HCT116 (cell line): Measurements from ENCODE around the gene MEIS2. TPM values are rescaled to one million over a fixed set of nuclear protein-coding genes. Genes with fewer than 3 reads are reported as not detected.

Source experiments
- ATAC-seq: fragments of 200-7000 bp; cut with Tn5 transposase; 2 replicates; pipeline ENCODE4 v1.9.1; 2020; ENCODE audit warnings: mild to moderate bottlenecking, moderate library complexity
- BruUV-seq: library from RNA; stranded (reverse); fragments of 400-500 nt; replicated peaks from 2 replicates; lab custom pipeline; 2021; lab: Mats Ljungman, UMichigan
- CTCF ChIA-PET: fragments of 300-600 bp; sonication (Branson Sonifier 250); formaldehyde crosslinking; loops from one replicate; lab custom pipeline; 2021; ENCODE audit warnings: antibody characterized with exemption; lab: Charles Lee
- POLR2A ChIA-PET: fragments of 300-600, 350-600 bp; sonication (Branson Sonifier 250); formaldehyde crosslinking; loops from one replicate; lab custom pipeline; 2021; ENCODE audit warnings: antibody characterized with exemption; lab: Charles Lee
- RAD21 ChIA-PET, 2 experiments: fragments of 300-600 bp; sonication (Branson Sonifier 250); formaldehyde crosslinking; loops; one replicate each; lab custom pipeline; 2023; ENCODE audit warnings: low total read pairs in 2 of 2; ENCODE audit not compliant: uncharacterized antibody in 2 of 2, unreplicated experiment in 2 of 2, low non-redundant PET in 1 of 2; lab: Charles Lee
- DNase-seq: peaks from one replicate; pipeline ENCODE4 v3.0.0-alpha.2; 2010; ENCODE audit warnings: low read depth, low spot score
- H2AFZ ChIP-seq: fragments of 200-600 bp; shearing (Covaris generic), sonication (generic); 2 replicates; pipeline ENCODE4 v1.6.1; 2017; ENCODE audit warnings: low read depth, mixed run types, mixed read lengths, antibody characterized with exemption, low read length; ENCODE audit not compliant: poor library complexity, severe bottlenecking
- H3K27ac ChIP-seq: 2 replicates; pipeline ENCODE4 v1.5.1; 2012; ENCODE audit warnings: low read depth, low read length
- H3K27me3 ChIP-seq: fragments of 200-600 bp; sonication (generic); 2 replicates; pipeline ENCODE4 v1.6.1; 2016; ENCODE audit warnings: mixed run types, low read length, mixed read lengths; ENCODE audit not compliant: insufficient read depth
- H3K36me3 ChIP-seq, 2 experiments: fragments of 200-500 bp in 1 of 2; fragments of 200-600 bp in 1 of 2; sonication (Bioruptor generic) in 1 of 2; sonication (generic) in 1 of 2; 2 replicates each; pipeline versions ENCODE4 v1.5.1 to v1.6.1; 2014 to 2016; ENCODE audit warnings: low read length in 2 of 2, inconsistent platforms in 1 of 2, mixed read lengths in 1 of 2, mixed run types in 1 of 2; ENCODE audit not compliant: insufficient read depth in 2 of 2, control insufficient read depth in 1 of 2
- H3K4me1 ChIP-seq, 2 experiments: fragments of 200-600 bp in 1 of 2; sonication (generic) in 1 of 2; 2 replicates each; pipeline versions ENCODE4 v1.5.1 to v1.6.1; 2012 to 2017; ENCODE audit warnings: low read length in 2 of 2, inconsistent platforms in 1 of 2, mild to moderate bottlenecking in 1 of 2, mixed read lengths in 1 of 2, mixed run types in 1 of 2, moderate library complexity in 1 of 2; ENCODE audit not compliant: insufficient read depth in 2 of 2, control insufficient read depth in 1 of 2
- H3K4me2 ChIP-seq: fragments of 200-600 bp; sonication (generic); 2 replicates; pipeline ENCODE4 v1.6.1; 2017; ENCODE audit warnings: mixed run types, low read length, mixed read lengths
- H3K4me3 ChIP-seq, 2 experiments: fragments of 200-600 bp in 1 of 2; sonication (generic) in 1 of 2; replicated peaks in 1 of 2; 2 replicates each; pipeline ENCODE4 v1.5.1; 2011 to 2016; ENCODE audit warnings: low read length in 2 of 2, control low read depth in 1 of 2, low read depth in 1 of 2, mild to moderate bottlenecking in 1 of 2, mixed read lengths in 1 of 2, mixed run types in 1 of 2
- H3K79me2 ChIP-seq: fragments of 200-600 bp; sonication (generic); 2 replicates; pipeline ENCODE4 v1.6.1; 2017; ENCODE audit warnings: mild to moderate bottlenecking, mixed run types, low read length, moderate library complexity, mixed read lengths; ENCODE audit not compliant: insufficient read depth
- H3K9ac ChIP-seq: fragments of 200-600 bp; sonication (generic); 2 replicates; pipeline ENCODE4 v1.6.1; 2016; ENCODE audit warnings: low read length, mixed read lengths
- H3K9me2 ChIP-seq: fragments of 200-600 bp; sonication (generic), shearing (Covaris generic); 2 replicates; pipeline ENCODE4 v1.6.1; 2017; ENCODE audit warnings: mixed run types, mild to moderate bottlenecking, moderate library complexity; ENCODE audit not compliant: insufficient read depth
- H3K9me3 ChIP-seq, 2 experiments: fragments of 200-500 bp in 1 of 2; fragments of 200-600 bp in 1 of 2; sonication (Bioruptor generic) in 1 of 2; sonication (generic) in 1 of 2; 2 replicates each; pipeline ENCODE4 v1.6.1; 2014 to 2017; ENCODE audit warnings: low read length in 2 of 2, mixed read lengths in 2 of 2, inconsistent platforms in 1 of 2, low read depth in 1 of 2, mild to moderate bottlenecking in 1 of 2, mixed run types in 1 of 2, moderate library complexity in 1 of 2; ENCODE audit not compliant: control insufficient read depth in 1 of 2, insufficient read depth in 1 of 2
- H4K20me1 ChIP-seq: fragments of 200-600 bp; sonication (generic), shearing (Covaris generic); 2 replicates; pipeline ENCODE4 v1.6.1; 2017; ENCODE audit warnings: mixed run types, mild to moderate bottlenecking, moderate library complexity; ENCODE audit not compliant: insufficient read depth
- CBX3 ChIP-seq: IDR thresholded peaks from 2 replicates; pipeline ENCODE4 v1.6.1; 2012; ENCODE audit warnings: low read depth
- EGR1 ChIP-seq: IDR thresholded peaks from 2 replicates; pipeline ENCODE4 v1.6.1; 2012; ENCODE audit warnings: low read depth
- ELF1 ChIP-seq: IDR thresholded peaks from 2 replicates; pipeline ENCODE4 v1.6.1; 2012; ENCODE audit warnings: low read depth, borderline replicate concordance
- EZH2 ChIP-seq: fragments of 200-600 bp; sonication (generic); IDR thresholded peaks from 2 replicates; pipeline ENCODE4 v1.6.1; 2017; ENCODE audit warnings: antibody characterized with exemption, mixed run types
- FOSL1 ChIP-seq: IDR thresholded peaks from 2 replicates; pipeline ENCODE4 v1.6.1; 2012; ENCODE audit warnings: low read depth
- JUND ChIP-seq: IDR thresholded peaks from 2 replicates; pipeline ENCODE4 v1.6.1; 2012
- POLR2A ChIP-seq: IDR thresholded peaks from 2 replicates; pipeline ENCODE4 v1.7.0; 2011; ENCODE audit warnings: borderline replicate concordance; ENCODE audit not compliant: insufficient read depth, insufficient read length; ENCODE audit errors: extremely low read depth
- POLR2AphosphoS5 ChIP-seq: IDR thresholded peaks from 2 replicates; pipeline ENCODE4 v1.6.1; 2011; ENCODE audit warnings: mild to moderate bottlenecking, low read depth, low read length, moderate library complexity
- RAD21 ChIP-seq: IDR thresholded peaks from 2 replicates; pipeline ENCODE4 v1.6.1; 2012; ENCODE audit warnings: low read depth, mild to moderate bottlenecking
- SP1 ChIP-seq: IDR thresholded peaks from 2 replicates; pipeline ENCODE4 v1.6.1; 2012; ENCODE audit warnings: low read depth
- TCF7L2 ChIP-seq: IDR thresholded peaks from 2 replicates; pipeline ENCODE4 v1.7.0; 2011; ENCODE audit warnings: borderline replicate concordance, inconsistent platforms; ENCODE audit not compliant: insufficient read depth, insufficient read length; ENCODE audit errors: extremely low read depth
- YY1 ChIP-seq: IDR thresholded peaks from 2 replicates; pipeline ENCODE4 v1.6.1; 2011; ENCODE audit warnings: low read length, low read depth, moderate library complexity, mild to moderate bottlenecking; ENCODE audit not compliant: insufficient replicate concordance; ENCODE audit errors: extremely low read depth
- ZNF274 ChIP-seq: fragments of 200-500 bp; sonication (Bioruptor generic); IDR thresholded peaks from 2 replicates; pipeline ENCODE4 v1.6.1; 2014; ENCODE audit warnings: mild to moderate bottlenecking, low read depth, low read length, inconsistent platforms
- intact Hi-C: fragments of 100-400 bp; cut with micrococcal nuclease; formaldehyde crosslinking; loops from 2 replicates; pipeline ENCODE4 v1.10.0; 2022
- total RNA-seq: library from RNA; stranded (reverse); gene quantifications from one replicate; pipeline ENCODE4 v1.2.1, GENCODE V29; 2021; ENCODE audit not compliant: unreplicated experiment
- TF ChIP-seq, protein P1 (sequence below): IDR thresholded peaks from 2 replicates; pipeline ENCODE4 v1.6.1; 2012
- TF ChIP-seq, protein P2 (sequence below): IDR thresholded peaks from 2 replicates; pipeline ENCODE4 v1.6.1; 2012; ENCODE audit warnings: low read depth
- TF ChIP-seq, protein P3 (sequence below): IDR thresholded peaks from 2 replicates; pipeline ENCODE4 v1.6.1; 2011; ENCODE audit warnings: mild to moderate bottlenecking, low read length, moderate library complexity; ENCODE audit not compliant: insufficient replicate concordance; ENCODE audit errors: extremely low read depth
- TF ChIP-seq, protein P4 (sequence below): IDR thresholded peaks from 2 replicates; pipeline ENCODE4 v1.6.1; 2012

The MEIS2 gene
- total RNA-seq, 1 experiment from 2014 or later = 11.5 TPM

DNA sequence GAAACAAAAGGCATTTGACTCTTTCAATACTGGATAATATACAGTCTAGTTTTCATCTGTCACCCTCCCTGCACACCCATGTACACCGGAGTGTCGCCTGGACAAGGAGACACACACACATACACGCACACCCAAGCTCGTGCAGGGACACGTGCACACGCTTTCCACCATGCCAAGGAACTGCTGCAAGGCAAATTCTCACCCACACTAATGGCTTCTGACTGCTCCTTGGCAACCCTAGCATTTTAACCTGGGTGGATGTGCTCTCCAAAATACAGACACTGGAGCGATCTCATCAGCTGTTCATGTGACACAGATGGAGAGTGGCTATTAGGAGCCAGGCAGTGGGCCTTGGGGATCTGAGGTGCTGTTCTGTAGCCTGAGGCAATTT is 61.6 kb downstream of the MEIS2 start:
- ChIA-PET RAD21 (no interaction called here), CTCF (no interaction called here), POLR2A (no interaction called here)
- no peaks in the 10 kb centered on the region for H3K36me3 ChIP-seq
- H3K27ac ChIP-seq = no peak overlapping the region
- no peaks in the 10 kb centered on the region for H3K9me3 ChIP-seq
- peaks cover 0 to 8% of the 10 kb centered on the region in 2 experiments; a peak in 2 of 4 replicates for H3K4me1 ChIP-seq
- H3K79me2 ChIP-seq = no peaks in the 10 kb centered on the region
- ATAC-seq = no peak
- no peak overlapping the region for H2AFZ ChIP-seq
- no peaks in the 10 kb centered on the region for H3K27me3 ChIP-seq
- BruUV-seq = no TSS peak
- H3K4me3 ChIP-seq = no peak overlapping the region
- H4K20me1 ChIP-seq = no peaks in the 10 kb centered on the region
- H3K9me2 ChIP-seq = no peaks in the 10 kb centered on the region
- no peak overlapping the region for H3K4me2 ChIP-seq
- no peak for DNase-seq
- intact Hi-C loops = no loop called here
- no peak for TF ChIP-seq RAD21
- TF ChIP-seq, protein P1, sequence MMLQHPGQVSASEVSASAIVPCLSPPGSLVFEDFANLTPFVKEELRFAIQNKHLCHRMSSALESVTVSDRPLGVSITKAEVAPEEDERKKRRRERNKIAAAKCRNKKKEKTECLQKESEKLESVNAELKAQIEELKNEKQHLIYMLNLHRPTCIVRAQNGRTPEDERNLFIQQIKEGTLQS = no peak
- no peak for TF ChIP-seq ZNF274
- no peak for TF ChIP-seq EGR1
- TF ChIP-seq FOSL1 = no peak
- TF ChIP-seq JUND = no peak
- TF ChIP-seq TCF7L2 = no peak
- TF ChIP-seq SP1 = no peak
- TF ChIP-seq EZH2 = no peak
- TF ChIP-seq, protein P2, sequence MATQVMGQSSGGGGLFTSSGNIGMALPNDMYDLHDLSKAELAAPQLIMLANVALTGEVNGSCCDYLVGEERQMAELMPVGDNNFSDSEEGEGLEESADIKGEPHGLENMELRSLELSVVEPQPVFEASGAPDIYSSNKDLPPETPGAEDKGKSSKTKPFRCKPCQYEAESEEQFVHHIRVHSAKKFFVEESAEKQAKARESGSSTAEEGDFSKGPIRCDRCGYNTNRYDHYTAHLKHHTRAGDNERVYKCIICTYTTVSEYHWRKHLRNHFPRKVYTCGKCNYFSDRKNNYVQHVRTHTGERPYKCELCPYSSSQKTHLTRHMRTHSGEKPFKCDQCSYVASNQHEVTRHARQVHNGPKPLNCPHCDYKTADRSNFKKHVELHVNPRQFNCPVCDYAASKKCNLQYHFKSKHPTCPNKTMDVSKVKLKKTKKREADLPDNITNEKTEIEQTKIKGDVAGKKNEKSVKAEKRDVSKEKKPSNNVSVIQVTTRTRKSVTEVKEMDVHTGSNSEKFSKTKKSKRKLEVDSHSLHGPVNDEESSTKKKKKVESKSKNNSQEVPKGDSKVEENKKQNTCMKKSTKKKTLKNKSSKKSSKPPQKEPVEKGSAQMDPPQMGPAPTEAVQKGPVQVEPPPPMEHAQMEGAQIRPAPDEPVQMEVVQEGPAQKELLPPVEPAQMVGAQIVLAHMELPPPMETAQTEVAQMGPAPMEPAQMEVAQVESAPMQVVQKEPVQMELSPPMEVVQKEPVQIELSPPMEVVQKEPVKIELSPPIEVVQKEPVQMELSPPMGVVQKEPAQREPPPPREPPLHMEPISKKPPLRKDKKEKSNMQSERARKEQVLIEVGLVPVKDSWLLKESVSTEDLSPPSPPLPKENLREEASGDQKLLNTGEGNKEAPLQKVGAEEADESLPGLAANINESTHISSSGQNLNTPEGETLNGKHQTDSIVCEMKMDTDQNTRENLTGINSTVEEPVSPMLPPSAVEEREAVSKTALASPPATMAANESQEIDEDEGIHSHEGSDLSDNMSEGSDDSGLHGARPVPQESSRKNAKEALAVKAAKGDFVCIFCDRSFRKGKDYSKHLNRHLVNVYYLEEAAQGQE = no peak
- TF ChIP-seq POLR2A = no peak
- TF ChIP-seq, protein P3, sequence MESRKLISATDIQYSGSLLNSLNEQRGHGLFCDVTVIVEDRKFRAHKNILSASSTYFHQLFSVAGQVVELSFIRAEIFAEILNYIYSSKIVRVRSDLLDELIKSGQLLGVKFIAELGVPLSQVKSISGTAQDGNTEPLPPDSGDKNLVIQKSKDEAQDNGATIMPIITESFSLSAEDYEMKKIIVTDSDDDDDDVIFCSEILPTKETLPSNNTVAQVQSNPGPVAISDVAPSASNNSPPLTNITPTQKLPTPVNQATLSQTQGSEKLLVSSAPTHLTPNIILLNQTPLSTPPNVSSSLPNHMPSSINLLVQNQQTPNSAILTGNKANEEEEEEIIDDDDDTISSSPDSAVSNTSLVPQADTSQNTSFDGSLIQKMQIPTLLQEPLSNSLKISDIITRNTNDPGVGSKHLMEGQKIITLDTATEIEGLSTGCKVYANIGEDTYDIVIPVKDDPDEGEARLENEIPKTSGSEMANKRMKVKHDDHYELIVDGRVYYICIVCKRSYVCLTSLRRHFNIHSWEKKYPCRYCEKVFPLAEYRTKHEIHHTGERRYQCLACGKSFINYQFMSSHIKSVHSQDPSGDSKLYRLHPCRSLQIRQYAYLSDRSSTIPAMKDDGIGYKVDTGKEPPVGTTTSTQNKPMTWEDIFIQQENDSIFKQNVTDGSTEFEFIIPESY = no peak
- no peak for TF ChIP-seq CBX3
- TF ChIP-seq ELF1 = no peak
- no peak for TF ChIP-seq POLR2AphosphoS5
- TF ChIP-seq, protein P4, sequence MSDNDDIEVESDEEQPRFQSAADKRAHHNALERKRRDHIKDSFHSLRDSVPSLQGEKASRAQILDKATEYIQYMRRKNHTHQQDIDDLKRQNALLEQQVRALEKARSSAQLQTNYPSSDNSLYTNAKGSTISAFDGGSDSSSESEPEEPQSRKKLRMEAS = no peak
- TF ChIP-seq YY1 = no peak
- no peak overlapping the region for H3K9ac ChIP-seq
